OCI-LY7 (cell line): Measurements from ENCODE around the gene RTN4IP1. TPM values are rescaled to one million over a fixed set of nuclear protein-coding genes. Genes with fewer than 3 reads are reported as not detected.

Experiments
- BruUV-seq: library from RNA; stranded (reverse); fragments of 400-500 nt; replicated peaks from 2 replicates; lab custom pipeline; 2021; lab: Mats Ljungman, UMichigan
- CTCF ChIA-PET: fragments of 300-600 bp; sonication (Branson Sonifier 250); formaldehyde crosslinking; loops from one replicate; lab custom pipeline; 2022; ENCODE audit warnings: antibody characterized with exemption; ENCODE audit not compliant: unreplicated experiment; lab: Charles Lee
- POLR2A ChIA-PET: fragments of 300-600 bp; sonication (Branson Sonifier 250); formaldehyde crosslinking; loops from one replicate; lab custom pipeline; 2022; ENCODE audit warnings: antibody characterized with exemption; lab: Charles Lee
- DNase-seq: peaks from one replicate; pipeline ENCODE4 v3.0.0-alpha.2; 2015; ENCODE audit warnings: low spot score
- H2AFZ ChIP-seq: fragments of 200-600 bp; sonication (generic), shearing (Covaris generic); 2 replicates; pipeline ENCODE4 v1.6.1; 2014; ENCODE audit warnings: mild to moderate bottlenecking, antibody characterized with exemption, low read length, moderate library complexity
- H3K27ac ChIP-seq: fragments of 200-600 bp; sonication (generic); 2 replicates; pipeline ENCODE4 v1.5.1; 2014; ENCODE audit warnings: mixed run types, low read depth, mild to moderate bottlenecking, moderate library complexity, low read length, inconsistent platforms; ENCODE audit not compliant: poor library complexity, severe bottlenecking
- H3K36me3 ChIP-seq: fragments of 200-600 bp; sonication (generic); 2 replicates; pipeline ENCODE4 v1.6.1; 2014; ENCODE audit warnings: mild to moderate bottlenecking, antibody characterized with exemption, low read length, moderate library complexity, mixed read lengths; ENCODE audit not compliant: insufficient read depth
- H3K4me1 ChIP-seq: fragments of 200-600 bp; sonication (generic); 2 replicates; pipeline ENCODE4 v1.5.1; 2014; ENCODE audit warnings: mild to moderate bottlenecking, low read length; ENCODE audit not compliant: insufficient read depth, poor library complexity, severe bottlenecking
- H3K4me2 ChIP-seq: fragments of 200-600 bp; sonication (generic); 2 replicates; pipeline ENCODE4 v1.6.1; 2014; ENCODE audit warnings: mild to moderate bottlenecking, low read length
- H3K4me3 ChIP-seq: fragments of 200-600 bp; sonication (generic); 2 replicates; pipeline ENCODE4 v1.5.1; 2014; ENCODE audit warnings: mild to moderate bottlenecking, low read depth, low read length; ENCODE audit not compliant: poor library complexity, severe bottlenecking
- H3K79me2 ChIP-seq: fragments of 200-600 bp; sonication (generic); 2 replicates; pipeline ENCODE4 v1.6.1; 2016; ENCODE audit warnings: low read depth, mild to moderate bottlenecking, low read length, moderate library complexity, mixed read lengths; ENCODE audit not compliant: insufficient read depth
- H3K9me2 ChIP-seq: fragments of 200-600 bp; sonication (generic); 2 replicates; pipeline ENCODE4 v1.6.1; 2016; ENCODE audit warnings: mild to moderate bottlenecking, low read length, mixed read lengths; ENCODE audit not compliant: insufficient read depth
- H3K9me3 ChIP-seq: fragments of 200-600 bp; sonication (generic); 2 replicates; pipeline ENCODE4 v1.6.1; 2014; ENCODE audit warnings: mild to moderate bottlenecking, mixed run types, low read length, mixed read lengths
- H4K20me1 ChIP-seq: fragments of 200-600 bp; sonication (generic); 2 replicates; pipeline ENCODE4 v1.6.1; 2014; ENCODE audit warnings: mild to moderate bottlenecking, antibody characterized with exemption, low read length, moderate library complexity, mixed read lengths; ENCODE audit not compliant: insufficient read depth
- CTCF ChIP-seq: fragments of 200-600 bp; sonication (generic); conservative IDR thresholded peaks from 2 replicates; pipeline ENCODE4 v1.5.1; 2014; ENCODE audit warnings: mild to moderate bottlenecking, antibody characterized with exemption, low read length, moderate library complexity, mixed read lengths
- EZH2phosphoT487 ChIP-seq: fragments of 200-600 bp; sonication (generic); IDR thresholded peaks from 2 replicates; pipeline ENCODE4 v1.6.1; 2018; ENCODE audit warnings: low read depth, borderline replicate concordance, mild to moderate bottlenecking, mixed run types, antibody characterized with exemption, low read length, moderate library complexity, mixed read lengths
- intact Hi-C: fragments of 100-400 bp; cut with micrococcal nuclease; formaldehyde crosslinking; loops from one replicate; pipeline ENCODE4 v1.10.0; 2022; ENCODE audit not compliant: unreplicated experiment
- total RNA-seq, 2 experiments: library from RNA; depleted of rRNA in 1 of 2; stranded (reverse); fragments of >200 nt in 1 of 2; shearing (Covaris generic) in 1 of 2; gene quantifications; 2 replicates each; pipeline ENCODE4 v1.2.3, GENCODE V29; 2014 to 2022

The RTN4IP1 gene
- total RNA-seq, 2 experiments from 2014 or later = 25.2 to 51.4 TPM

DNA sequence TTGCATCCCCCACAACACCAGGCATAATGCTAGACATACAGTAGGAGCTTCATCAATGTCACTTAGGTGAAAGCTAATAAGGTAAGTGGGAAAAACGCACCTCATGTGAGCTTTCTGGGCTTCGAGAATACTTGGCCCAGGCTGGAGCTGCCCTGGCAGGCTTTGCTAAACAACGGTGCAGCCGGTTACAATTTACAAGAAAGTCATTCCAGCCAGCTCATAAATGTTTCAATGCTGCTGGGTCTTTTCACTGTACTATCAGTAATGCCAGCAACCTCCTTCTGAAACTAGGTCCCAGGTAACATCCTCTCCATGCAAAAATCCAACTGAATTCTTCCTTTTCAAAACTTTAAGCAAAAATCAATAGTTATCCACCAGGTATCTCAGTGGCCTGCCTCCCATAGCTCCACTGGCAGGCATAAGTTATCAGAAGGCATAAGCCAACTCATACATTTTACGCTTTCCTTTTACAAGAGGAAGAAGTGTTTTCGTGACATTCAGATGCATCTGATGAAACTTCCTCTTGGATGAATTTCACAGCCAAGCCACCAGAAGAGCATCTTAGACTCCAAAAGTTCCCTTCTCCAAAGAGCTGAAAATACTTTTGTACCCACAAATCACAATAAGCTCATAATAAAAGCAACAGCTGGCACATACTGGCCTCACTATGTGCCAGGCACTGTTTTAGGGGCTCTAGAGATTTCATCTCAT, 56.3 kb downstream of the RTN4IP1 start:
- intact Hi-C loops = no loop called here
- no peaks in the 10 kb centered on the region for H3K9me3 ChIP-seq
- no peak for DNase-seq
- H3K27ac ChIP-seq = no peak overlapping the region
- no peaks in the 10 kb centered on the region for H3K79me2 ChIP-seq
- H2AFZ ChIP-seq = no peak overlapping the region
- H4K20me1 ChIP-seq = no peaks in the 10 kb centered on the region
- H3K4me1 ChIP-seq = no peaks in the 10 kb centered on the region
- H3K36me3 ChIP-seq = peaks cover 91% of the 10 kb centered on the region
- ChIA-PET POLR2A (interaction anchor here (1.1 kb wide), 1 partner anchor 15 kb away, joined by 3 read pairs; no protein-coding TSS in a partner anchor), CTCF (interaction anchor here (1.0 kb wide), 1 partner anchor 424 kb away, joined by 3 read pairs; no protein-coding TSS in a partner anchor)
- H3K4me3 ChIP-seq = no peak overlapping the region
- BruUV-seq = no TSS peak
- H3K9me2 ChIP-seq = no peaks in the 10 kb centered on the region
- no peak overlapping the region for H3K4me2 ChIP-seq
- TF ChIP-seq CTCF (no peak), EZH2phosphoT487 (no peak)

DNA sequence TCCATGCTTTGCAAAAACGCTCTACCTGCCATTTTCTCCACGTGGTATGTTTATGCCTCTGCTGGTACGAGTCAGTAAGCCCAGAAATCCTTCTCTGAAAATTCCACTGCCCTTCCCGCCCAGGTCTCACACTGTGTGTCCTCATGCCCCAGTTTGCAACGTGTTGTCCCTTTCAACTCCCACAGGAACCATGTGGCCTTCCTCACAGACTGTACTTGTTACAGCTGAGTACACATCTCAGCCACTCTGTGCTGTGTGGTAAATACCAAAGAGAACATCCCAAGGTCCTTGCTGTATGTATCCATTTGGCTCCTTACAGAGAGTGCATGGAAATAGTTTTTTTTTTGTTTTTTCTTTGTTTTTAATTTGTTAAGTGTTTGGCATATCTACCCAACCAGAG, 56.9 kb downstream of the RTN4IP1 start:
- no peak for DNase-seq
- POLR2A ChIA-PET = interaction anchor here (0.6 to 1.1 kb wide), 2 partner anchors 16 to 47 kb away, joined by 3 read pairs; no protein-coding TSS in a partner anchor
- TF ChIP-seq EZH2phosphoT487 (no peak), CTCF (no peak)
- no TSS peak for BruUV-seq
- H3K9me3 ChIP-seq = no peaks in the 10 kb centered on the region
- no peaks in the 10 kb centered on the region for H4K20me1 ChIP-seq
- peaks cover 91% of the 10 kb centered on the region for H3K36me3 ChIP-seq
- CTCF ChIA-PET = interaction anchor here (1.6 kb wide), 1 partner anchor 407 kb away, joined by 4 read pairs; no protein-coding TSS in a partner anchor
- no peak overlapping the region for H3K4me2 ChIP-seq
- H2AFZ ChIP-seq = no peak overlapping the region
- no peak overlapping the region for H3K27ac ChIP-seq
- no peaks in the 10 kb centered on the region for H3K4me1 ChIP-seq
- no peaks in the 10 kb centered on the region for H3K9me2 ChIP-seq
- H3K4me3 ChIP-seq = no peak overlapping the region
- H3K79me2 ChIP-seq = no peaks in the 10 kb centered on the region
- intact Hi-C loops = no loop called here

GRCh38 chr6:106569428-106569827, 59.9 kb downstream of the RTN4IP1 start:
- Histone ChIP-seq H3K79me2 (no peaks in the 10 kb centered on the region), H4K20me1 (no peaks in the 10 kb centered on the region), H2AFZ (no peak overlapping the region), H3K27ac (no peak overlapping the region), H3K4me3 (no peak overlapping the region), H3K36me3 (peaks cover 90% of the 10 kb centered on the region), H3K9me3 (no peaks in the 10 kb centered on the region), H3K4me2 (no peak overlapping the region), H3K4me1 (peaks cover 2% of the 10 kb centered on the region), H3K9me2 (no peaks in the 10 kb centered on the region)
- intact Hi-C loops = loop anchor here (5.0 kb wide), 2 partner anchors 232 to 428 kb away; no protein-coding TSS in a partner anchor
- ChIA-PET CTCF (interaction anchor here (0.7 kb wide), 1 partner anchor 410 kb away, joined by 3 read pairs; no protein-coding TSS in a partner anchor), POLR2A (interaction anchor here (0.7 to 0.8 kb wide), 2 partner anchors 15 to 113 kb away, joined by 3 read pairs; no protein-coding TSS in a partner anchor)
- no TSS peak for BruUV-seq
- DNase-seq = no peak
- TF ChIP-seq CTCF (no peak), EZH2phosphoT487 (no peak)
